Chondrocyte (in vitro differentiated cells): Measurements from ENCODE around the gene PRKAA2. TPM values are rescaled to one million over a fixed set of nuclear protein-coding genes. Genes with fewer than 3 reads are reported as not detected.

Source experiments
- DNase-seq: peaks from one replicate; pipeline ENCODE4 v3.0.0; 2021; ENCODE audit warnings: mixed read lengths, low spot score
- H3K27ac Mint-ChIP-seq: one replicate; pipeline ENCODE4 v1.8.0; 2021; ENCODE audit warnings: mild to moderate bottlenecking, moderate library complexity, mixed read lengths; ENCODE audit not compliant: unreplicated experiment
- H3K27me3 Mint-ChIP-seq: 2 replicates; pipeline ENCODE4 v1.8.0; 2021; ENCODE audit warnings: low read depth, mixed read lengths
- H3K36me3 Mint-ChIP-seq: 2 replicates; pipeline ENCODE4 v1.8.0; 2021; ENCODE audit warnings: low read depth, mixed read lengths
- H3K4me1 Mint-ChIP-seq: 2 replicates; pipeline ENCODE4 v1.8.0; 2021; ENCODE audit warnings: low read depth, mild to moderate bottlenecking, mixed read lengths
- H3K4me3 Mint-ChIP-seq: one replicate; pipeline ENCODE4 v1.8.0; 2021; ENCODE audit warnings: mild to moderate bottlenecking, moderate library complexity, mixed read lengths; ENCODE audit not compliant: unreplicated experiment
- H3K9me3 Mint-ChIP-seq: 2 replicates; pipeline ENCODE4 v1.8.0; 2021; ENCODE audit warnings: low read depth, mixed read lengths
- CTCF ChIP-seq: fragments of 200-600 bp; sonication (generic); IDR thresholded peaks from 2 replicates; pipeline ENCODE4 v1.5.0; 2021; ENCODE audit warnings: antibody characterized with exemption, mild to moderate bottlenecking, moderate library complexity
- total RNA-seq: library from RNA; stranded (reverse); gene quantifications from 3 replicates; pipeline ENCODE4 v1.2.1, GENCODE V29; 2021

The PRKAA2 gene
- total RNA-seq, 1 donor from 2014 or later = 3.4 TPM

GRCh38 chr1:56634981-56635380, 10.1 kb upstream of the PRKAA2 start:
- H3K36me3 Mint-ChIP-seq = no peaks in the 10 kb centered on the region
- TF ChIP-seq CTCF = no peak
- H3K27ac Mint-ChIP-seq = no peak overlapping the region
- DNase-seq = no peak
- H3K27me3 Mint-ChIP-seq = no peaks in the 10 kb centered on the region
- no peak overlapping the region for H3K4me3 Mint-ChIP-seq
- H3K4me1 Mint-ChIP-seq = peaks cover 8% of the 10 kb centered on the region
- no peaks in the 10 kb centered on the region for H3K9me3 Mint-ChIP-seq

DNA sequence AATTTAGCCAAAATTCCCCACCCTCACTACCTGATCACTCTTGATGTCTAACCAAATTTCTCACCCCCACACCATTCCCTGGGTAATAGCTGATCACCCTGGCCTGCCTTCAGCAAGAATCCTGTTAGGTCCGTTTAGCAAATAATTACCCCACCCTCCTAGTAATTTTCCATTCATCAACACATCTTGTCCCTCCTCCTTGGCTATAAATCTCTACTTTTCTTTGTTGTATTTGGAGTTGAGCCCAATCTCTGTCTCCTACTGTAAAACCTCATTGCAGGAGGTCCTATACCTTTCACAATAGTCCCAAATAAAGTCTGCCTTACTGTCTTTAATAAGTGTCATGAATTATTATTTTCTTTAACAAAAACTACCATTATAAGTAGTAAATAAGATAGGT, 6.9 kb upstream of the PRKAA2 start:
- Mint-ChIP-seq H3K9me3 (no peaks in the 10 kb centered on the region), H3K4me1 (peaks cover 8% of the 10 kb centered on the region), H3K36me3 (no peaks in the 10 kb centered on the region), H3K27ac (no peak overlapping the region), H3K27me3 (no peaks in the 10 kb centered on the region), H3K4me3 (no peak overlapping the region)
- TF ChIP-seq CTCF = no peak
- DNase-seq = no peak

GRCh38 chr1:56639211-56639610, 5.9 kb upstream of the PRKAA2 start:
- Mint-ChIP-seq H3K27me3 (no peaks in the 10 kb centered on the region), H3K4me3 (no peak overlapping the region), H3K27ac (no peak overlapping the region), H3K36me3 (no peaks in the 10 kb centered on the region), H3K4me1 (peaks cover 12% of the 10 kb centered on the region), H3K9me3 (no peaks in the 10 kb centered on the region)
- TF ChIP-seq CTCF = no peak
- DNase-seq = no peak

- TF ChIP-seq CTCF = no peak
- Mint-ChIP-seq H3K27me3 (no peaks in the 10 kb centered on the region), H3K36me3 (no peaks in the 10 kb centered on the region), H3K4me3 (peak overlapping the region; percentile 87), H3K4me1 (peaks cover 35% of the 10 kb centered on the region), H3K27ac (no peak overlapping the region), H3K9me3 (no peaks in the 10 kb centered on the region)
- DNase-seq = no peak
These were observed 1.5 kb upstream of the PRKAA2 start for GRCh38 chr1:56643661-56644060.

GRCh38 chr1:56644064-56644918, 823 bp upstream of the PRKAA2 start:
- no peaks in the 10 kb centered on the region for H3K27me3 Mint-ChIP-seq
- peak overlapping the region; percentile 87 for H3K4me3 Mint-ChIP-seq
- DNase-seq = no peak
- peak overlapping the region; percentile 55 for H3K27ac Mint-ChIP-seq
- H3K36me3 Mint-ChIP-seq = no peaks in the 10 kb centered on the region
- H3K9me3 Mint-ChIP-seq = no peaks in the 10 kb centered on the region
- TF ChIP-seq CTCF = no peak
- peaks cover 31% of the 10 kb centered on the region for H3K4me1 Mint-ChIP-seq
